ENCODE results near the gene PTGFRN.
"Not testable (repeated sequence)": the region's sequence is repeated elsewhere in the genome, so short reads cannot be mapped to it uniquely, and the experiment has no call there.

PTGFRN gene

GRCh38 chr1:116972674-116973030, 62.9 kb downstream of the PTGFRN start:
- no peaks in the 10 kb centered on the region for H4K20me1 ChIP-seq (ENCODE audit: insufficient read depth, low read length)
- no peaks in the 10 kb centered on the region for H3K36me3 ChIP-seq (replicated peaks; ENCODE audit: low read depth, low read length)
- no peaks in the 10 kb centered on the region for H3K4me1 ChIP-seq (ENCODE audit: low read length)
- no peaks in the 10 kb centered on the region for H3K9me3 ChIP-seq (ENCODE audit: insufficient read depth, low read length)
- no peaks in the 10 kb centered on the region for H3K27me3 ChIP-seq (ENCODE audit: low read depth, low read length)
- no peak for TF ChIP-seq EZH2phosphoT487 (IDR thresholded peaks at IDR 0.05; ENCODE audit: low read depth)
- no peak for TF ChIP-seq CTCF (IDR thresholded peaks at IDR 0.05; ENCODE audit: low read depth, low read length)
- H3K9ac ChIP-seq (ENCODE audit: low read length), result no peak overlapping the region
- H3K4me3 ChIP-seq (ENCODE audit: low read length), result no peak overlapping the region
- no peak overlapping the region for H3K27ac ChIP-seq (ENCODE audit: low read length)
- H3K79me2 ChIP-seq (ENCODE audit: low read length), result no peaks in the 10 kb centered on the region
- no peak overlapping the region for H2AFZ ChIP-seq (ENCODE audit: low read depth, low read length)
- no peak overlapping the region for H3K4me2 ChIP-seq (ENCODE audit: low read length)

GRCh38 chr1:116980309-116980708, 70.6 kb downstream of the PTGFRN start:
- not testable (repeated sequence) for H3K9ac ChIP-seq (ENCODE audit: low read length); H3K79me2 ChIP-seq (ENCODE audit: low read length); H3K36me3 ChIP-seq (replicated peaks; ENCODE audit: low read depth, low read length); H3K4me2 ChIP-seq (ENCODE audit: low read length); H3K9me3 ChIP-seq (ENCODE audit: insufficient read depth, low read length); H3K4me3 ChIP-seq (ENCODE audit: low read length); H3K4me1 ChIP-seq (ENCODE audit: low read length); H3K27me3 ChIP-seq (ENCODE audit: low read depth, low read length); H3K27ac ChIP-seq (ENCODE audit: low read length); H4K20me1 ChIP-seq (ENCODE audit: insufficient read depth, low read length); H2AFZ ChIP-seq (ENCODE audit: low read depth, low read length)

GRCh38 chr1:116981521-116982037, 71.9 kb downstream of the PTGFRN start:
- Histone ChIP-seq H3K4me2 (ENCODE audit: low read length) (no peak overlapping the region), H3K9ac (ENCODE audit: low read length) (no peak overlapping the region), H2AFZ (ENCODE audit: low read depth, low read length) (no peak overlapping the region)

GRCh38 chr1:116982319-116983004, 72.7 kb downstream of the PTGFRN start:
- Histone ChIP-seq H3K36me3 (replicated peaks; ENCODE audit: low read depth, low read length) (no peaks in the 10 kb centered on the region), H3K27ac (ENCODE audit: low read length) (no peak overlapping the region), H3K9ac (ENCODE audit: low read length) (no peak overlapping the region), H4K20me1 (ENCODE audit: insufficient read depth, low read length) (no peaks in the 10 kb centered on the region), H3K4me1 (ENCODE audit: low read length) (no peaks in the 10 kb centered on the region), H3K79me2 (ENCODE audit: low read length) (no peaks in the 10 kb centered on the region), H3K4me3 (ENCODE audit: low read length) (no peak overlapping the region), H3K27me3 (ENCODE audit: low read depth, low read length) (no peaks in the 10 kb centered on the region), H2AFZ (ENCODE audit: low read depth, low read length) (no peak overlapping the region), H3K9me3 (ENCODE audit: insufficient read depth, low read length) (no peaks in the 10 kb centered on the region), H3K4me2 (ENCODE audit: low read length) (no peak overlapping the region)
- TF ChIP-seq CTCF (IDR thresholded peaks at IDR 0.05; ENCODE audit: low read depth, low read length) (no peak), EZH2phosphoT487 (IDR thresholded peaks at IDR 0.05; ENCODE audit: low read depth) (no peak)

More at GRCh38 chr1:116981521-116982037, 71.9 kb downstream of the PTGFRN start:
- Histone ChIP-seq H3K9me3 (ENCODE audit: insufficient read depth, low read length) (no peaks in the 10 kb centered on the region), H3K4me3 (ENCODE audit: low read length) (no peak overlapping the region), H3K27ac (ENCODE audit: low read length) (no peak overlapping the region), H3K27me3 (ENCODE audit: low read depth, low read length) (no peaks in the 10 kb centered on the region), H3K36me3 (replicated peaks; ENCODE audit: low read depth, low read length) (no peaks in the 10 kb centered on the region), H3K79me2 (ENCODE audit: low read length) (no peaks in the 10 kb centered on the region), H3K4me1 (ENCODE audit: low read length) (no peaks in the 10 kb centered on the region), H4K20me1 (ENCODE audit: insufficient read depth, low read length) (no peaks in the 10 kb centered on the region)
- TF ChIP-seq CTCF (IDR thresholded peaks at IDR 0.05; ENCODE audit: low read depth, low read length) (no peak), EZH2phosphoT487 (IDR thresholded peaks at IDR 0.05; ENCODE audit: low read depth) (no peak)
